Coronary artery (tissue), 2 donors: ENCODE results near the gene MRM3.

Source experiments
- DNase-seq: peaks from one replicate; pipeline ENCODE4 v3.0.0-alpha.2; 2017; ENCODE audit warnings: low spot score
- H3K27ac ChIP-seq, 2 donors: fragments of 200-600 bp; sonication (generic); one replicate each; pipeline ENCODE4 v1.5.1; 2016 to 2019
- H3K4me3 ChIP-seq: fragments of 200-600 bp; sonication (generic); 2 replicates; pipeline ENCODE4 v1.5.1; 2016; ENCODE audit warnings: mild to moderate bottlenecking, moderate library complexity
- TF ChIP-seq, protein P1 (sequence below): fragments of 200-600 bp; sonication (generic); IDR thresholded peaks from one replicate; pipeline ENCODE4 v1.5.1; 2019; ENCODE audit warnings: antibody characterized with exemption

The MRM3 gene

DNA sequence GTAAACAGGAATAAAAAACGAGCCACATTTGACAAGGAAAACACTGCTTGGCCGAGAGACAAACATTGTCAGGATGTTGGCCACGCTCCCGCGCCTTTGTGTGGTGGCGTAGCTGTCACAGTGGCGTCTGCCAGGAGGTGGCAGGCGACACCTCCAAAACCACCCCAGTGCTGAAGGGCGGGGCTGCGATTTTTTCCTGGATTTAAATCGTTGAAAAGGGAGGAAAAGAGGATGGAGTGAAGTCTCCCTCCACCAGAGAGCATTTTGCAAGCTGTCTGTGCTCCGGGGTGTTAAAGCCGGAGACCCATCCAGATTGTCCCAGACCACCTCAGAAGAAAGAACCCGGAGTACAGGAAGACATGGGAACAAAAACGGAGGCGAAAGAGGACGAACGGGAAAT, 12.7 kb downstream of the MRM3 start:
- H3K27ac ChIP-seq, result peak overlapping the region in 1 of 2 donors; percentile 48
- TF ChIP-seq, protein P1, sequence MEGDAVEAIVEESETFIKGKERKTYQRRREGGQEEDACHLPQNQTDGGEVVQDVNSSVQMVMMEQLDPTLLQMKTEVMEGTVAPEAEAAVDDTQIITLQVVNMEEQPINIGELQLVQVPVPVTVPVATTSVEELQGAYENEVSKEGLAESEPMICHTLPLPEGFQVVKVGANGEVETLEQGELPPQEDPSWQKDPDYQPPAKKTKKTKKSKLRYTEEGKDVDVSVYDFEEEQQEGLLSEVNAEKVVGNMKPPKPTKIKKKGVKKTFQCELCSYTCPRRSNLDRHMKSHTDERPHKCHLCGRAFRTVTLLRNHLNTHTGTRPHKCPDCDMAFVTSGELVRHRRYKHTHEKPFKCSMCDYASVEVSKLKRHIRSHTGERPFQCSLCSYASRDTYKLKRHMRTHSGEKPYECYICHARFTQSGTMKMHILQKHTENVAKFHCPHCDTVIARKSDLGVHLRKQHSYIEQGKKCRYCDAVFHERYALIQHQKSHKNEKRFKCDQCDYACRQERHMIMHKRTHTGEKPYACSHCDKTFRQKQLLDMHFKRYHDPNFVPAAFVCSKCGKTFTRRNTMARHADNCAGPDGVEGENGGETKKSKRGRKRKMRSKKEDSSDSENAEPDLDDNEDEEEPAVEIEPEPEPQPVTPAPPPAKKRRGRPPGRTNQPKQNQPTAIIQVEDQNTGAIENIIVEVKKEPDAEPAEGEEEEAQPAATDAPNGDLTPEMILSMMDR, result peak; percentile 83
- peak overlapping the region; percentile 60 for H3K4me3 ChIP-seq
- DNase-seq, result peak; percentile 87

- Histone ChIP-seq H3K27ac (peak overlapping the region in 1 of 2 donors; percentile 48), H3K4me3 (peak overlapping the region; percentile 60)
Measured at GRCh38 chr17:795276-795675, 13.1 kb downstream of the MRM3 start.

GRCh38 chr17:795721-796120, 13.6 kb downstream of the MRM3 start:
- Histone ChIP-seq H3K27ac (peak overlapping the region in 1 of 2 donors; percentile 48), H3K4me3 (no peak overlapping the region)
- TF ChIP-seq, protein P1, result no peak
- DNase-seq, result no peak

More at GRCh38 chr17:795276-795675, 13.1 kb downstream of the MRM3 start:
- DNase-seq, result no peak
- TF ChIP-seq, protein P1, result no peak

- Histone ChIP-seq H3K27ac (no peak overlapping the region), H3K4me3 (no peak overlapping the region)
- DNase-seq, result no peak
- TF ChIP-seq, protein P1, result no peak
Measured at GRCh38 chr17:796609-797008, 14.5 kb downstream of the MRM3 start.

GRCh38 chr17:797236-797840, 15.2 kb downstream of the MRM3 start:
- DNase-seq, result no peak
- Histone ChIP-seq H3K27ac (no peak overlapping the region), H3K4me3 (no peak overlapping the region)
- TF ChIP-seq, protein P1, result no peak

DNA sequence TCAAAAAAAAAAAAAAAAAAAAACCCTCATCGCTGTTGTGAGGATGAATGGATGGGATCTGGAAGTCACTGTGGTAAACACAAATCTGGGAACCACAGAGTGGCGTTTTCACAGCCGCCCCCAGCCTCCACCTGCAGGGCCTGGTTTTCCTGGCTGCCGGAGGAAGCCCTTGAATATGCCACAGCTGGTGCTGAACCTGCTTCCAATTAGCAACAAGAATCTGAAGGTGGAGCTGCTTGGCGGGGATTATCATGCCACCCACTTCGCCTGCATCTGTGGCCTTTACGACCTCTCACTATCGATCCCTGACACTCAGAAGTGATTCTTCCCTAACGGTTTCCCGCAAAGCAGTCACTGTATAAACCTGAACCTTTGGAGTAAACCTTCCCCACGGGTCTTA, 16.1 kb downstream of the MRM3 start:
- Histone ChIP-seq H3K4me3 (no peak overlapping the region), H3K27ac (no peak overlapping the region)
- TF ChIP-seq, protein P1, result no peak
- no peak for DNase-seq

DNA sequence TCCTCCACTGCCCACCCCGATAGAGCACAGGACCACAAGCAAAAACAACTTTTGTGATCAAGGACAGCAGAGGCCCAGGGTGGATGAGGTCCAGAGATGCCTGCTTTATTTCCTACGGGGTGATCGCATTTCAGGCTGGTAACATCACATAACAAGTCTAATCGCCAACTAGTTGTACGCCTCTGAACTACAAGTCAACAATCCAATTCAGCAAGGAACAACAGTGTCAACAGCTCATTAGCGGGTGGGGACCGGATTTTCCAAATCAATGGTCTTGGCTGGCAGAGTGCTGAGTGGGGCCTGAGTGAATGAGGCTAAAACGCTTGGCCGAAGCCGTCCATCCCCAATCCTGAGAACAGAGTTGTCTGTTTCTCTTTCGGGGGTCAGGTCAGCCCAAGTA, 17.1 kb downstream of the MRM3 start:
- no peak for DNase-seq
- H3K27ac ChIP-seq, result no peak overlapping the region
- TF ChIP-seq, protein P1, result no peak
- H3K4me3 ChIP-seq, result no peak overlapping the region
